ENCODE data around the gene POP4.

POP4 gene

DNA sequence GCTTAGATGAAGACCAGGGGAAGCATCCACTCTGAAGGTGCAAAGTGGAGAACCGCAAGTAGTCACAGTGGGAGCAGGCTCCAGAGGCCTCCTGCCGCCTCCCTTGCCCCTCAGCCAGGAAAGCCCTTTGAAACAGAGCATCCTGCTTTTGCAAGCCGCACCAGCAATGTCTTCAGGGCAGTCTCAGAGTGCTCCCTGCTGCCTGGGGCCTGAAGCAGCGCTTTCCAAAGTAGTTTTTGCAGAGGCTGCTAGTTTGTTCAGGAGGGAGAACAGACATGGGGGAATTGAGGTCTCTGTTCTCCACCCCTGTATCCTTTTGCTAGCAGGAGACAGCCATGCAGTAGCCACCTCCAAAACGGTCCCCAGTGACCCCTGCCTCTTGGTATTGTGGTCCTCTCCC is 15.8 kb upstream of the POP4 start:
- DNase-seq: no peak
- H3K9me3 ChIP-seq: no peaks in the 10 kb centered on the region

GRCh38 chr19:29591670-29592069 is 14.4 kb upstream of the POP4 start:
- no peaks in the 10 kb centered on the region for H3K9me3 ChIP-seq
- peaks cover 8% of the 10 kb centered on the region; the same call in 1 of the 2 replicates for H3K27me3 ChIP-seq

More for the DNA sequence above, 15.8 kb upstream of the POP4 start:
- no peaks in the 10 kb centered on the region for H3K36me3 ChIP-seq
- H3K4me3 ChIP-seq (ENCODE audit: low read depth, low read length): no peak overlapping the region
- peaks cover 3% of the 10 kb centered on the region; the same call in 1 of the 2 replicates for H3K27me3 ChIP-seq
- H3K4me1 ChIP-seq: no peaks in the 10 kb centered on the region
- TF ChIP-seq, protein P1, sequence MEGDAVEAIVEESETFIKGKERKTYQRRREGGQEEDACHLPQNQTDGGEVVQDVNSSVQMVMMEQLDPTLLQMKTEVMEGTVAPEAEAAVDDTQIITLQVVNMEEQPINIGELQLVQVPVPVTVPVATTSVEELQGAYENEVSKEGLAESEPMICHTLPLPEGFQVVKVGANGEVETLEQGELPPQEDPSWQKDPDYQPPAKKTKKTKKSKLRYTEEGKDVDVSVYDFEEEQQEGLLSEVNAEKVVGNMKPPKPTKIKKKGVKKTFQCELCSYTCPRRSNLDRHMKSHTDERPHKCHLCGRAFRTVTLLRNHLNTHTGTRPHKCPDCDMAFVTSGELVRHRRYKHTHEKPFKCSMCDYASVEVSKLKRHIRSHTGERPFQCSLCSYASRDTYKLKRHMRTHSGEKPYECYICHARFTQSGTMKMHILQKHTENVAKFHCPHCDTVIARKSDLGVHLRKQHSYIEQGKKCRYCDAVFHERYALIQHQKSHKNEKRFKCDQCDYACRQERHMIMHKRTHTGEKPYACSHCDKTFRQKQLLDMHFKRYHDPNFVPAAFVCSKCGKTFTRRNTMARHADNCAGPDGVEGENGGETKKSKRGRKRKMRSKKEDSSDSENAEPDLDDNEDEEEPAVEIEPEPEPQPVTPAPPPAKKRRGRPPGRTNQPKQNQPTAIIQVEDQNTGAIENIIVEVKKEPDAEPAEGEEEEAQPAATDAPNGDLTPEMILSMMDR (IDR thresholded peaks at IDR 0.05; ENCODE audit: low read depth, low read length): no peak

GRCh38 chr19:29593869-29594268 is 12.2 kb upstream of the POP4 start:
- no peak for DNase-seq
- peaks cover 27% of the 10 kb centered on the region for H3K27me3 ChIP-seq
- no peaks in the 10 kb centered on the region for H3K9me3 ChIP-seq
- no peak overlapping the region for H3K4me3 ChIP-seq (ENCODE audit: low read depth, low read length)
- TF ChIP-seq, protein P1 (IDR thresholded peaks at IDR 0.05; ENCODE audit: low read depth, low read length): no peak
- no peaks in the 10 kb centered on the region for H3K4me1 ChIP-seq
- no peaks in the 10 kb centered on the region for H3K36me3 ChIP-seq

More at GRCh38 chr19:29591670-29592069, 14.4 kb upstream of the POP4 start:
- no peaks in the 10 kb centered on the region for H3K36me3 ChIP-seq
- no peak overlapping the region for H3K4me3 ChIP-seq (ENCODE audit: low read depth, low read length)
- no peaks in the 10 kb centered on the region for H3K4me1 ChIP-seq
- TF ChIP-seq, protein P1 (IDR thresholded peaks at IDR 0.05; ENCODE audit: low read depth, low read length): no peak
- DNase-seq: no peak

DNA sequence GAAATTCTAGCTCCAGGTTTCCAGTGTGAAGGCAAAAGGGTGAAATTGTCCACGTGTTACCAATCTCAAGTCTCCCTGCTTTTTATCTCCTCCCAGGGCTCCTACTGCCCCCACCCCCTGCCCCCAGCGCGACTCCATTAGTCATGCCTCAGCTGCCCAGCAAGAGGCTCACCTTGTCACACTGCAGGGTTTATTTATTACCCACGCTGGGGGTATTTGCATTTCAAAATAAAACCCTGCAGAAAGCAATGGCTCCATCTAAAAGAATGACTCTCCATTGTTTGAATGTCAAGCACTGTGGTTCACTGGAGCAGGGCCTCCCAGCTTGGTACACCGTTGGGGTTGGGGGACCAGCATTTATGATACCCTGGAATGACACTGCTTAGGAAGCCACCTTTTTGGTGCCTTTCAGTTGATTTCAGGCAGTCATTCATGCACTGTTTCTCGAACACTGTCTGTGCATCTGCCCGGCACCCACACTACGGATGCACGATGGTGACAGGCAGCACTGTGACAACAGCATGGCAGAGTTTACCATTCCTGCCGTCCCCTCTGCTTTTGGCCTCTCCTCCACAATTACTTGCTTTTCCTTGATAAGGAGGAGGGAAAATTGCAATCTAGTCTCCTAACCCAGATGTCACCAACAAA is 9.9 kb upstream of the POP4 start:
- DNase-seq: no peak
- Histone ChIP-seq H3K4me1 (no peaks in the 10 kb centered on the region), H3K27me3 (peaks cover 42% of the 10 kb centered on the region), H3K4me3 (ENCODE audit: low read depth, low read length) (no peak overlapping the region), H3K36me3 (no peaks in the 10 kb centered on the region), H3K9me3 (no peaks in the 10 kb centered on the region)
- TF ChIP-seq, protein P1 (IDR thresholded peaks at IDR 0.05; ENCODE audit: low read depth, low read length): no peak

DNA sequence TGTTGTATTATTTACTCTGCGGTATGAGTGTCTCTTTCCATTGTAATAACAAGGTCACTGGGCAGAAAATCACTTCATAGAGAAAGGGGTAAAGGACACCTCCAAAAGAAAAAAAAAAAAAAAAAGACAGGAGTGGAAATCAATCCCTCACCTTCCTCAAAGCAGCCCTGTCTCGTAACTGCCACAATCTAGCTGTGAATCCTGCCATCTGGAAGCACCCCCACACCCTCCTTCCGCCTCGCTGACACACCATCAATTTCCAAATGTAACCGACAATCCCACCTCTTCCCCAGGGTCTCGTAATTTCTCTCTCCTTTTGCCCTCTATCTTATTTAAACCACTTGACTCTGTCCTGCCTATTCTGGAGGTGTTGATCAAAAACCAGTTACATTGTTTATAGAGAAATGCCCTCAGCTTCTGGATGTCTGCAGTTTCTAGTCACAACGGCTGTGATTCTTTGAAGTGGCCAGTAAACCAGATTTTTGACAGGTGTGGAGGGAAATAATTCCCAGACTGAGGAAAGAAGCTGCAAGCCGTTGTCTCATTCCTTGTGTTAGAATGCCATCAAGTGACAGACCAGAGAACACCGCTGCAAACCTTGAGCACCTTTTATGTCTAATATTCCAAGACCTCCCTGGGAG is 9.1 kb upstream of the POP4 start:
- no peaks in the 10 kb centered on the region for H3K9me3 ChIP-seq
- H3K4me1 ChIP-seq: no peaks in the 10 kb centered on the region
- no peak overlapping the region for H3K4me3 ChIP-seq (ENCODE audit: low read depth, low read length)
- TF ChIP-seq, protein P1 (IDR thresholded peaks at IDR 0.05; ENCODE audit: low read depth, low read length): peak; percentile 32; the same call in 1 of the 2 replicates
- no peak for DNase-seq
- no peaks in the 10 kb centered on the region for H3K36me3 ChIP-seq
- H3K27me3 ChIP-seq: peaks cover 42% of the 10 kb centered on the region

DNA sequence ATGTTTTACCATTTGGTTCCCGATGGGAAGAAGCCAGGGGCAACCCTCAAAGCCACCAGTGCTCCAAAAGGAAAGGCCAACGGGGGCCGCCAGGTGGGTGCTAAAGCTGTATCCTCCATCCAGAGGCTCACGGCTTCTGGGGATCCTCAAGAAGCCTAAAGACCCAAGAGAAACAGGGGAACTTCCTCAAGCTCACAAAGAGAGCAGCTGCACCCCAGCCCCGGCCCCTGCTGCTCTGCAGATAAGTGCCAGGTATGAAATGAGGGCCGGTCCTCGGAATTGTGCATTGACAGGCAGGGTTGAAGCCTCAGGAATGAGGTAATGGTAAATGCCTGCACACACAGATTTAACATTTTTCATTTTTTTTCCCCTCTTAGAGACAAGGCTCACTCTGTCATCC is 8.0 kb upstream of the POP4 start:
- peaks cover 42% of the 10 kb centered on the region for H3K27me3 ChIP-seq

More for the DNA sequence above, 8.0 kb upstream of the POP4 start:
- H3K4me3 ChIP-seq (ENCODE audit: low read depth, low read length): no peak overlapping the region
- H3K9me3 ChIP-seq: no peaks in the 10 kb centered on the region
- no peak for DNase-seq
- TF ChIP-seq, protein P1 (IDR thresholded peaks at IDR 0.05; ENCODE audit: low read depth, low read length): no peak
- H3K4me1 ChIP-seq: no peaks in the 10 kb centered on the region
- H3K36me3 ChIP-seq: no peaks in the 10 kb centered on the region
